HG03159 (cell line): ENCODE measurements around the gene FAM25C.
"Not testable (repeated sequence)": the region's sequence is repeated elsewhere in the genome, so short reads cannot be mapped to it uniquely, and the experiment has no call there.

Experiments
- ATAC-seq: cut with Tn5 transposase; IDR thresholded peaks from one replicate; pipeline ENCODE4 v1.9.1; 2021; ENCODE audit warnings: mild to moderate bottlenecking, moderate library complexity; ENCODE audit not compliant: unreplicated experiment

Gene FAM25C

DNA sequence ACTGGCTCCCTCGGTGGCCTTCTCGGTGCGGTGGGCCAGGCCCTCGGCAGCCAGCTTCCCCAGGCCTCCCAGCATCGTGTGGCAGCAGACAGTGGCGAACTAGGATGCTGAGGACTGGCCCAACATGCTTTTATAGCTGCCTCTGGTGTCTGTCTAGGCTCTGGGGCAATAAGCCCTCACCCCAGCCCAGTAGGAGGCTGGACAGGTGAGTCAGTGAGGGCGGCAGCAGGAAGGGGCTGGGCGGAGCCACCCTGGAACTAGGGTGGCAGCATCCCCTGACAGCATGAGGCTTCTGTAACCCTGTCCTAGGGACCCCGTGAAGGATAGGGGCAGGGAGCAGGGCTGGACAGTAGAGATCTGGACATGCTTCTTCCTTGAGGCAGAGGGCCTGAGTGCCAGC, at the start of gene FAM25C:
Gene FAM25C (minus strand): TSS at position 101 of the 400 bp plus-strand sequence. CDS start 26 bp downstream, at position 75.
- ATAC-seq, result not testable (repeated sequence)

DNA sequence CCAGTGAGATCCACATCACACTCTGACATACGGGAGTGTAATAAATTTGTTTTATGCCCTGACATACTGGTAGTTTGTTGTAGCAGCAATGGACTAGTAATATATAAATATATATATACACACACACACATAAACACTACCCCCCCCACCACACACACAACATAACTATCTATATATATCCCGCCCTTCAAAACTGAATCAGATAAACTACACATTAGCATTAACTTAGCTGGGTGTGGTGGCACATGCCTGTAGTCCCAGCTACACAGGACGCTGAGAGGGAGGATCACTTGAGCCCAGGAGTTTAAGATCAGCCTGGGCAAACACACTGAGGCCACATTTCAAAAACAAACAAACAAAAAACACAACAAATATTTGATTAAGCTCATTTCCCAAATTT, 45.0 kb upstream of the FAM25C start:
- ATAC-seq, result not testable (repeated sequence)

DNA sequence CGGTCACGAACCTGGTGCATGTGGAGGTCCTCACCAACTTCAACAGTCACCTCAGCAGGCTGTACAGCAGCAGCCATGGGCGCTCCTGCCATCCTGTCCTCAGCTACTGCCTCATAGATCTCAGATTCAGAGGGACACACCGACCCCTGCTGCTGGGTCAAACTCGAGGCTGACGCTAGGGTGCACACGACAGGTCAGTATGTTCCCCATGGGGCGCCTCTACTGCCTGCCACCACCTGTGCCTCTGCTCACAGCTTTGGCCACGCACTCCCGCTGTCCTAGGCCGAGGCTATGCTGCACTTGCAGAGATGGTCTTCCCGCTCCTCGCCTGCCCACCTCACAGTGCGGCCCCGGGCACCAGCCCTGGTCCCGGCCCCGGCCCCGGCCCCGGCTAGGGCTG, 31.8 kb upstream of the FAM25C start:
- not testable (repeated sequence) for ATAC-seq

DNA sequence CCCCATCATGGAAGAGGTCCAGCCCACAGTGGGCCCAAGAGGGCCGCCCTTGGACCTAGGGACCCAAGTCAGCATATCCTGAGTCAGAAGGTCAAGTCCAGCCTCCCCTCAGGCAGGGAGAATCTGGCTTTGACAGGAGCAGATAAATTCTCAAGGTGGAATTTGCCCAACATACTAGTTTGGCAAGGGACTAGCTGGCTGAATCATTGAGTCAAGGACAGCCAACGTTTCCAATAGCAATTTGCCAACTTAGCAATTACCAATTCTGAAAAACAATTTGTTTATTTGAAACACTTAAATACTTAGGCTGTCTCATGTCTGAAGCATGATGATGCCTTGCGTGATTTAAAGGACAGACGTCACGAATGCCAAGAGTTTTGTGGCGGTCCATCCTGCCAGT, 2.7 kb upstream of the FAM25C start:
- not testable (repeated sequence) for ATAC-seq

DNA sequence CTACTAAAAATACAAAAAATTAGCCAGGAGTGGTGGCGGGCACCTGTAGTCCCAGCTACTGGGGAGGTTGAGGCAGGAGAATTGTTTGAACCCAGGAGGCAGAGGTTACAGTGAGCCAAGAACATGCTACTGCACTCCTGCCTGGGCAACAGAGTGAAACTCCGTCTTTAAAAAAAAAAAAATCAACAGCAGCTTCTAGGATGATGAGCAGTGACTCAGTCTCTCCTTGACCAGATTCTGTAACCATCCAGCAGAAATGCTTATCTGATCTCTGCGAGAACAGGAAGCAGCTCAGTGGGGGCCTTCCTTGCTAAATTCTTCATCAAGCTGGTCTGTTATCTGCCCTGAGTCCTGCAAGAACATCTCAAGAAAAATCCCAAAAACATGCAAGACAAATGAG, 5.5 kb downstream of the FAM25C start:
- ATAC-seq, result not testable (repeated sequence)

DNA sequence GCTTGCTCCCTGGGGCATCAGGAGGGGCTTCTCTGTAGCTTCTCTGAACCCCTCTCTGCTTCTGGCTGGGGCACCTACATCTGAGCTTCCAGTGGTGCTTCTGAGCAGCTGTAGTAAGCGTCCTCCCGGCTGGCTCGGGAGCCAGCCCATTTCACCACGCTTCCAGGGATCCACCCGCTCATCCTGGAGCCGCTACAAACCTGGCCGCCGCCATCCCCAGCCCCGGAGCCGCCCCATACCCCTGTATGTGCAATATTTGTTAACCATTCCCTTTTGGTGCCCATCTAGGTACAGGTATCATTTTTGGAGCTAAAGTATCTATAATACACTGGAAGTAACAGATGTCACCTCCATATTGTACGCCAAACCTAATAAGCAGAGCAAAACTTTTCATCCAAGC, 7.0 kb downstream of the FAM25C start:
- ATAC-seq, result not testable (repeated sequence)

DNA sequence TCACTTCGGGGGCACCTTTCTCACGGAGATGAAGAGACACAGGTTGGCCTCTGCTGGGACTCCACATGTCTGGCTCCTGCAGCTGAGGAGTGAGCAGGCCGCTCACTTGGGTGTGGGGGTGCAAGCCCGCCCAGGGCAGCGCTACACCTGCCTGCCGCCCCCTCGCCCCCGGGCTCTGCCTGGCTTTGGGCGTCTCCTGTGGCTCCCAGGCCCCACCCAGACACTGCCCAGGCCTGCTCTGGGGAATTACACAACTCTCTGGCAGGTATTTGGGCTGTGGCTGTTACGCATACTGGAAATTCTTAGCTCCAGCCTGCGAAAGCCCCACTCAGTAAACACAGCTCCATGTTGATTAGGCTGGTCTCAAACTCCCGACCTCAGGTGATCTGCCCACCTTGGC, 7.9 kb downstream of the FAM25C start:
- not testable (repeated sequence) for ATAC-seq

DNA sequence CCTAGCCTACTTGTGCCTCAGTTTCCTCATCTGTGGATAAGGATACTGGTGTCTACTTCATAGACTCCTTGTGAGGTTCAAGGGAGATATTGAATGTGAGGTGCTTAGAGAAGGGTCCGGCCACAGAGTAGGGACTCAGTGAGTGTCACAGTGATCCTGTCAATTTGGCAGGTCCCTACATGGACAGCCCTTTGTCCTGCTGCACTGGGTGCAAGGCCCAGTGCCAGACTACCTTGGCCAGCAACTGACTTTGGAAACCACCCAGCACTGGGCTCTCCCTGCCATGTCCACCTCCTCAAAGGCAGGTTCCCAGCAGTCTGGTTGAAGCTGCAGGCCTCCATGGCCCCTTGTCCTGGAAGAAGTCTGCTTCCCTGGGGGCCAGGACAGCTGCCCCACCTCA, 9.5 kb downstream of the FAM25C start:
- not testable (repeated sequence) for ATAC-seq

DNA sequence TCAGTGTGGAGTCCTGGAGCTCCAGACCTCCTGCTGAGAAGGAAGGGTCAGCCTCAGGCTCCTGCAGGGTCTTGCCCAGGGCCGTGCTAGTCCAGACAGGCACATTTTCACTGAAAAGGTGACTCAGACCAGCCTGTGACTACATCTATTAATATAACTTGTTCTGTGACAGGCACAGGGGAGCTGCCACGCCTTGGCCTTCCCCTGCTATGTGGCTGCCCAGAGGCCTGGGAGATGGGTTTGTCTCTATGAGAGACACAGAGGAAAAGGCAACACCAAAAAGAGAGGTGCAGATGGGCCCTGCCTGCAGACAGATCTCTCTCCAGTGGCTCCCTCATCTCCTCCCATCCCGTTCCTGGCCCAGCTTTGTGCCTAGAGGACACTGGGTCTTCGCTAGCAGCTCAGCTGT, 10.0 kb downstream of the FAM25C start:
- ATAC-seq, result not testable (repeated sequence)

DNA sequence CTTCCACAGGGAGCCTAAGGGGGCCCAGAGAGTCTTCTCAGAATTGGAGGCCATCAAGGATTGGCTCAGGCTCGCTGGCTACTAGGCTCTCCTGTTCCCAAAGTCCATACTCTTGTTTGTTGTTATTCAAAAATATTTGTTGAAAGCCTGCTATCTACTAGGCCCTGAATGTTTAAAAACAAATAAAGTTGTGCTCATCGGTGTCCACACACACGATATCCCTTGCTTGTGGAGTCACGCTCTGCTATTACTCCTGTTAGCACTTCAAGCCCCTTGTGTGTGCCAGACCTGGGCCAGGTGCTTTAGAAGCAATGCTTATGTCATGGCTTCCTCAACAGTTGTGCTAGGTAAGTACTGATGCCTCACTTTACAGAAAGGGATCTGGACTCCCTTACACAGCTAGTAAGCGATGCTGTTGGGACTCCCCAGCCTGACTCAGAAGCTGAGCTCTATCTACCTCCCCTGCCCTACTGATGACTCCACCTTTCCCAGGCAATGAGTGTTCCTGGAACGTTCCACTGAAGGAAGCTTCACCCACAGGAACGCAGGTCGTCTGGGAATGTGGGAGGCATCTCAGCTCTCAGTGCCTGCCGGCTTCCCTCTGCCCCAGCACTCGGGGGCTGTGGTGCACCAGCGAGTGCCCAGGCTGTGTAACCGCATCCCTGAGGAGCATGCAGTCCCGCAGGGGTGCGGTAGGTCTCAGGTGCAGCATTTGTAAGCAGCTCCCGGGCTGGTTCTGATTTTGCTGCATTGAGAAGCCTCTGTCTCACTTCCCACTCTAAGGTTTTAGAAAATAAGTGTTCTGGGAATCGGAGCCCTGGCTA, 10.7 kb downstream of the FAM25C start:
- ATAC-seq, result not testable (repeated sequence)

DNA sequence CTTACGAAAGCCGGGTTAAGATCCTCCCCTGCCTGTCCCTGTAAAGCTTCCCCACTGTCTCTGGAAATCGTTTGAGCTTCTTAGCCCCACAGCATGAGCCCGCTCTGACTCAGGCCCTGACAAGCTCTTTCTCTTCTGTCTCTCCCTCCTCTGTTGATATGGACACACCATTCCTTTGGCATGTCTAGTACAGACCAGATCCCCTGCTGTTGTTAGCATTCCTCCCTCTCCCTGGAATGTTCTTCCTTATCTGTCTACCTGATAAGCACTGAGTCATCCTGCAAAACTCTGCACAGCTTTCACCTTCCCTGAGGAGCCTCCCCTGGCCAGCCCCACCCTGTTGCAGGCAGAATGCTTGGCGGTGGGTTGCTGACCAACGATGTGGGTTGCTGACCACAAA, 11.6 kb downstream of the FAM25C start:
- ATAC-seq, result not testable (repeated sequence)

DNA sequence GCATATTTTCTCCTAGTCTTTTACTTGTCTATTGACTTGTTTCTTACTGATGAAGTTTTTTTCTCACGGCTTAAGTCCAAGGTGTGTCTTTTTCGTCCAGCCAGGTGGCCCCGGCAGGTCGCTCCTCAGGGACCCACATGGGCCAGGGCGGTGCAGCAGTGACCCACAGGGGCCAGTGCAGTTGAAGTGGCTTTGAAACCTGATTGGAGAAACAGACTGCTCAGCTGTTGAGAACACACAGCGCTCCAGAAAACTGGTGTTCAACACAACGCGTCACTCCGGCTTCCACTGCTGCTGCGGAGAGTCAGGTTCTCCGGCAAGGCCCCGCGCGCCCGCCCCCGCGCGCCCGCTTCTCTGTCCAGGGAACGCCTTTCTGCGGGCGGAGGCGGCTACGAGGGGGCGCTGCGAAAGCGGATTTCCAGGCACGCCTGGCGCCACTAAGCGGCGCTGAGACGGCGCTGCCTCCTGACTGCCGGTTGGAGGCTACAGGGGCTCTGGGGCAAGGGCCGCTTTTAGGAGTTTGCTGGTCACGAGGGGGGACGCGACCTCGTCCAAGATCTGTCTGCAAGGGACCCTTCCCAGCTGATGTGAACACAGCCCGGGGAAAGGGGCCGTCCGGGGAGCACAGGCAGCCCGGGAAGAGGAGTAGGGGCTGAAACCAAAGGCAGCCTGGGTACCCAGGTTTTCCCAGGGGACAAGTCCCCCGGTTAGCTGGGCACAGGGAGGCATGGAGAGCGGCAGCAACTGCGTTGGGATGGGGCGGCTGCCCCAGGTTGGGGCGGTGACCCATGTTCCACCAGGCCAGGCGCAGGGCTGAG, 13.0 kb downstream of the FAM25C start:
- ATAC-seq, result not testable (repeated sequence)

DNA sequence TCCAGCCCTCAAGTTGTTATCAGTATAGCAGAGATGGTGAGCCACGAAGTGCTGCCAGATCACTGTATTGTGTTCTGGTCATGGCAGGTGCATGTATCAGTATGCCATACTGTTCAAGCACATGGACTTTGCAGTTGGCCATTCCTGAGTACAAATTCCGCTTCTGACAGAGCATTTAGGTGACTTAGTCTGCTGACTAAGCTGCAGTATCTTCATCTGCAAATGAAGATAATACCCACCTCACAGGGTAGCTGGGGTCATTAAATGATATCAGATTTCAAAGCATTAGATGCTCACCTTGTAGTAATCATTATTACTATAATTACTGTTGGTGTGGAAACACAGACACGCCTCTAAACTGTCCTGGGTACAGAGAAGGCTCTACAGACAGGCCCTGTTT, 24.2 kb downstream of the FAM25C start:
- not testable (repeated sequence) for ATAC-seq

DNA sequence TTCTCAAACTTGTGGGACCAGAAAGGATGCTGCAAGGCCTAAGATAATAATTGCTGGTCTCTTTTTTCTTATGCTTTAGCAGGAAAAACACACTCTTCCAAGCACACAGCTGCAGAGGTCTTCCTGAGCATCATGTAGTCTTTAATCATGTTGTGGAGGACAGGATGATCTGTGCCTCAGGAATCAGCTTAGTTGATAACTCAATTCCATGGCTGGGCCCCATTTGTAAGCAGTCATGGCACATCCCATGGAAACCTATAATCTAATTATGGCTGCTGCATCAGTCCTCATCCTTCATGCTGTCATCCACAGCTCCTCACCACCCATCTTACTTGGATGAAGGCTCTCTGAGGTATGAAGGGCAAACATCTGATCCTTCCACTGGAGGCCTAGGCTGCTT, 26.5 kb downstream of the FAM25C start:
- not testable (repeated sequence) for ATAC-seq

DNA sequence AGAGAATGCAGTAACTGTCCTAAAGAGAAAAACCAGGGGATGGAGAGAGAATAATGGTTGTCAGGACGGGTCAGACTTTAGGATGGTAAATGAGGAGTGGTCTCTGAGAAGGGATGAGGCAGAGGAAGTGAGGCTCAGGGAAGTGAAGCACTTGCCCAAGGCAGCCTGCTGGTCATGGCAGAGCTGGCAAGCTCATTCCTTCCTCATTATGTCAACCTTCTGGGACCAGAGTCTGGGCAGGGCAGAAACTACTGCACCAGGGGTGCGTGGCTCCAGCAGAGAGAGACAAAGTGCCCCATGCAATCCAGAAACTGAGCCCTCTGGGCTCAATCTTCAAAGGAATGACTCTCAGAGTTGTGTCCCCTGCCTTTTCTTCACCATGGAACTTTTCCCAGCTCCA, 27.5 kb downstream of the FAM25C start:
- ATAC-seq, result not testable (repeated sequence)

DNA sequence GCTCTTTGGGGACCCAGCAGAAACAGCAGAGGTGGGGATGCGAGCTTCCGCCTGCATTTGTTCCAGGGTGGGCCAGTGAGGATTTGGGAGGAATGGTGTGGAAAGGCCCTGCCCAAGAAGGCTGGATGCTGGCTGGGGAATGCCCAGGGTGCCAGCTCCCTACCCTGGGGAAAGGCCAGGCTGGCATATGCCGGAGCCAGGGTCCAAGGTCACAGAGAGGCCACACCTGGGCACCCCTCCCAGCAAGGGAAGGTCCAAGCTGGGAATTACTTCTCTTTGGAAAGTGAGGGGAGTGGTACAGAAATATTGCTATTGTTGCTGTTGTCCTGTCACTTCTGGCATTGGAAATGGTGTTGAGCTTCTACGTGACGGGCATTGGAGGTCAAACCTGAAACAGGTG, 28.0 kb downstream of the FAM25C start:
- not testable (repeated sequence) for ATAC-seq

DNA sequence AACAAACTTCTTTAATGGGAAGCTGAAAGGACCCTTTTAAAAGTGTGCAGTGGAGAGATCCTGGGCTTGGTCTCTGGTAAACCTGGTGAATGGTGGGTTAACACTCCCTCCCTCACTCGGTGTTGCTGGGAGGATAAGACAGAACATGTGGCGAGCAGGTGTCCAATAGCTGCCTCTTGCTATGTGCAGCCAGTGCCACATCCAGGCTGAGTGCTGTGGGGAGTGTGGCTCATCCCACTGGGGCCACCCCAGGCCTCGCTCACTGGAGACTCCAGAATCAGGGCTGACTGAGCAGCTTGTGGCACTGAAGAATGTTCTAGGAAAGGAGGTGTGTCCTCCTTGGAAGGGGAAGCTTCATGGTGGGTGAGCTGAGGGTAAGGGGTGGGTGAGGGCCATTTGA, 29.5 kb downstream of the FAM25C start:
- not testable (repeated sequence) for ATAC-seq

DNA sequence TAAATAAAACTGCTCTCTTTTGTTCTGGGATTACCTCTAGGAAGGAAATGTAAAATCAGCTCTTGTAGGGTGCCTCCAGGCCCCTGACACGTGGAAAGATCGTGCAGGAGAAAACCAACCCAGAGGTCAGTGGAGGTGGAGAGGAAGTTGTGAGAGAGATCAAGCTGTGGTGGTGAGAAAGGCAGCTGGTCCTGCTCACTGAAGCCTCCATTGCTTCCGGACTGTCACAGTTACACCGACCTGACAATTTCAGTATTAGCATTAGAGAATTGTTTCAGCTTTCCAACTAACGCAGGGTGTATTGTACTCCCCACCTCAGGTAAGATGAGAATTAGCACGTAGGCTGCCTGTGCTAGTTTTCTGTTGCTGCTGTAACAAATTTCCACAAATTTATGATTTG, 30.6 kb downstream of the FAM25C start:
- ATAC-seq, result peak; percentile 90

DNA sequence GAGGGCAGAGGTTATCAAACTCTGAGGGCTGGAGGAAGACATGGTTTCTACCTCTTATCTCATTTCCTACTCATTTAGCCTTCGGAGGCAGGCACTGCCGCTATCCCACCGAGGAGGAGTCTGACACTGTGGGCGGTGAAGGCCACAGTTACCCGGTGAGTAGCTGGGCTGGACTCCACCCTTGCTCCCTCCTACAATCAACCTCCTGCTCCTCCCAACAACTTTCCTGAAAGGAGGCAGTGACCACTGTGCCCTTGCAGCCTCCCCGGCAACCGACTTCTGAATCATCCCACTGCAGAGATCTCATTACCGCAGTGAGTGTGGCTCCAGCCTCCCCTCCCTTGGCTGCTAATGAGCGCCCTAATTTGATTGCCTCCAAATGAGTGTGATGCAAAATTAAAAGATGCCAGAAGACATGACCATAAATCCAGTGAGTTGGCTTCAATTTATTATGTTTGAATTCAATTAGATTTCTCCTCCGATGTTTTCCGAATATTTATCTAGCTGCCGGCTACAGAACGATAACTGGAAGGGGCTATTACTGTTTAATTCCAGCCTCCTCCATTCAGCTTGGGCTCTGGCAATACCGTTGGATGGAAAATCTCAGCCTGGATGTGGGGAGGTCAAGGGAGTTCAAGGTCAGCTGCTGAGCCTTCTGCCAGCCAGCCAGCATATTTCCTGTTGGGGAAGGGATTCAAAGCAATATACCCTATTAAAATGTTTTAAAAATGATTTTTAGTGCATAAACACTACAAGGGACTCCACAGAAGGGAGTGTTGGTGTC, 35.1 kb downstream of the FAM25C start:
- not testable (repeated sequence) for ATAC-seq

DNA sequence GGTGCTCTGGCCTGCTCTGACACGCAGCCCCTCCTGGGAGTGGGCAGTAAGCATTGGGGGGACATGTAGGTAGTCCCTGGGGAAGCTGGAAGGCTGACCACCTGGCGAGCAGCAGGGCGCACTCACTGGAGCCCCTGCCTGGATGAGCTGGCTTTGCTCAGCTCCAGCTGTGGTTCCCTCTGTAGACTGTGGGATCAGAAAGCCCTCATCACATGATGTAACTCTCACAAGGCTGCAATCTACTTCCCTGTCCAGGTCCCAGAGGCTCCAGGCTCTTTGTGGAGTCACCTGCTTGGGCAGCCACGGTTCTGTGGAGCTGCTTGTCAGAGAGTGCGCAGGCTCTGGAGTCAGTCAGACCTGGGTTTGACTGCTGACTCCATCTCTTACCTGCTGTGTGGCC, 36.8 kb downstream of the FAM25C start:
- not testable (repeated sequence) for ATAC-seq

DNA sequence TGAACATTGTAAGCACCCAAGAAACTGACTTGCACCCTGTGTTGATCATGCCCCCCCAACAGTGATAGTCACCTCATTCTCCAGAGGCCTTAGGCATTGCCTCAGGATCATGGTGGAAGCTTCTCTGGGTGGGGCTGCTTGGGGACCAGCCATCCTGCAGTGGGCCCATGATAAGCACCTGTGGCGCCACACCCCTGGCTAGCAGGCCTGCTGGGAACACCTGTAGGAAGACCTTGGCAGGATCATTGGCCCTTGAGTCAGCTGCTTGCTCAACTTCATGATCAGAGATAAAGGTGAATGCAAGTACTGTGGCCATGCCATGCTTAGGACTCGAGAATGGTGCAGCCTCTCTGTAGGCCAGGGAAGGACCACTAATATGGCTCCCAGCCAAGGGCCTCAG, 38.9 kb downstream of the FAM25C start:
- not testable (repeated sequence) for ATAC-seq
